Fibroblast of mammary gland (primary cell): Measurements from ENCODE around the gene RALGPS1.

Experiments
- DNase-seq: peaks from one replicate; pipeline ENCODE4 v3.0.0-alpha.2; 2010; ENCODE audit warnings: low read depth
- H3K4me3 ChIP-seq: 2 replicates; pipeline ENCODE4 v1.5.1; 2011; ENCODE audit warnings: low read depth, mild to moderate bottlenecking, low read length, moderate library complexity; ENCODE audit not compliant: control insufficient read depth
- CTCF ChIP-seq: conservative IDR thresholded peaks from 2 replicates; pipeline ENCODE4 v1.5.1; 2011; ENCODE audit warnings: low read depth, low read length, inconsistent platforms; ENCODE audit not compliant: control insufficient read depth, insufficient read depth

Gene RALGPS1

DNA sequence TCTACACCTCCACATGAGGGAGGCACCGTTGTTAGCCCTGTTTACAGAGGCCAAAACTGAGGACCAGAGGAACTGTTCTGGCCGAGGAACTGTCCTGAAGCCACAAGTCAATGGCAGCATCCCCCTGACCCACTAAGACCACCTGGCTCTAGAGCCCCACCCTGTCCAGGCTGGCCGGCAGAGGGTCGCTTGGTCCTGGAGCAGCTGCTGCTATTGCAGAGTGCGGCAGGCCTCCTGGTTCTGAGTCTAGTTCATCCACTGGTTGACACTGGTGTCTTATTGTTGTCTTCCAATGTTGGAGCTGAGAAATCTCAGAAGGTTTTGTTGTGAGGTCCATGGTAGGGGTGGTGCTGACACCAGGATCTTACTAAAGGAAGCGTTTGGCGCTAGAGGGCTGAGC is 234.4 kb downstream of the RALGPS1 start:
- DNase-seq = no peak
- H3K4me3 ChIP-seq = no peak overlapping the region
- no peak for TF ChIP-seq CTCF

GRCh38 chr9:127149463-127150390 is 235.1 kb downstream of the RALGPS1 start:
- TF ChIP-seq CTCF = no peak
- DNase-seq = no peak

DNA sequence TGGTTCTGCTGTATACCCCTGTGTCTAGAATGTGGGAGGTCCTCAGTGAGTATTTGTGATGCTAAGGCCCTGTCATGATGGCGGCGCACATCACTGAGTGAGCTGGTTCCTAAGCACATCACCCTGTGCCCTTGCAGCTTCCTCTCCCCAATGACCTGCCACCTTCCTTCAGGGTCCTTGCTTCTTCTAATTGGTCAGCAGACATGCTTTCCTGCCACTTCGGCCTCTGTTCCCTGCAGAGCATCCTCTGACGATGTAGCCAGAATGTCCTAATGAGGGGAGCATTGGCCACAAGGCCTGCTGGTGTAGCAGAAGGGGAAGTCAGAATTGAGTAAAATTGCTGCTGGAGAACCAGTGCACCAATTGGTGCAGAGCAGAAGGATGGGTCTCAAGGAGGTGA is 238.9 kb downstream of the RALGPS1 start:
- TF ChIP-seq CTCF = no peak
- no peak overlapping the region for H3K4me3 ChIP-seq
- DNase-seq = no peak

More at GRCh38 chr9:127149463-127150390, 235.1 kb downstream of the RALGPS1 start:
- no peak overlapping the region for H3K4me3 ChIP-seq

DNA sequence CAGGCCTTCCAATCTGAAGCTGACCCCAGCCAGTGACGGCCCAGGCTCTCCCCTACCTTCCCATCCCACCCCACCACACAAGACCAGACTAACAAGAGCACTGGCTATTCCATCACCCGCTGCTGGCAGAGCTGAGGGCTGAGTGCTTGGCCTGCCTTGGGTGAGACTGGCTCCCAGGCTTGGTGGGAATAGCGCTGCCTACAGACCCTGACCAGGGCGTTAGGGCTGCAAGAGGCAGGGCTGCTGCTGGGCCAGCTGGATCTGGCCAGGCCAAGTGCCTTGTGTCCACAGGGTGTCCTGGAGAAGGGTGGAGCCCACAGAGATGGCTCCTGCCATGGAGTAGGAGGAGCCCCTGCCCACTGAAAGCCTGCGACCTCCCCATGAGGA is 239.4 kb downstream of the RALGPS1 start:
- no peak for TF ChIP-seq CTCF
- no peak overlapping the region for H3K4me3 ChIP-seq
- DNase-seq = no peak

GRCh38 chr9:127154390-127155191 is 240.0 kb downstream of the RALGPS1 start:
- H3K4me3 ChIP-seq = no peak overlapping the region
- TF ChIP-seq CTCF = no peak
- DNase-seq = peak; percentile 79

DNA sequence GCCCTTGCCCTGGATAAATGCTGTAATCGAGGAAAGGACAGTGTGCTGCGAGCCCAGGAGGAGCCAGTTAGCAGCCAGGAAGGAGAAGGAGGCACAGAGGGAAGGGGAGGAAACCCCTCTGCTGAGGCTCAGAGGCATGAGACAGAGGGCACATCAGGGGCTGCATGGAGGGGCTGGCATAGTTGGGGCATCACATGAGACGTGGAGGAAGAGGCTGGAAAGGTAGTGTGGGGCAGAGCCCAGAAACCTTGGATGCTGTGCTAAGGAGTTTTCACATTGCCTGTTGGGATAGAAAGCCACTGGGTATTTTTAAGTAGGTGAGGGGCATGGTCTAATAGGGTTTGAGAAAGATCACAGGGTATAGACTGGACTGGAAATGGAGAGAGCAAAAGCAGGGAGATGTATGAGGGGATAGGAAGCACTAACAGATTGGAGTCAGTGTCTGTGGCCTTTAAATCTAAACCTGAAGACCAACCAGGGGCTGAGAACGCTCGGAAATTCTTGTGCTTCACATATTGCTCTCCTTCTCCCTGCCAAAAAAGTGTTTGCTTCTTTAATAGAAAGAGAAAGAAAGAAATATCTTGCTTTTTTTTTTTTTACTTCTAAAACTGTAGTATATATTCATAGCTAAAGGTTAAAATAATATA is 240.9 kb downstream of the RALGPS1 start:
- H3K4me3 ChIP-seq = no peak overlapping the region
- TF ChIP-seq CTCF = no peak
- no peak for DNase-seq
